ENCODE data around the gene KCTD14. TPM values are rescaled to one million over a fixed set of nuclear protein-coding genes. Genes with fewer than 3 reads are reported as not detected.

KCTD14 gene, protein sequence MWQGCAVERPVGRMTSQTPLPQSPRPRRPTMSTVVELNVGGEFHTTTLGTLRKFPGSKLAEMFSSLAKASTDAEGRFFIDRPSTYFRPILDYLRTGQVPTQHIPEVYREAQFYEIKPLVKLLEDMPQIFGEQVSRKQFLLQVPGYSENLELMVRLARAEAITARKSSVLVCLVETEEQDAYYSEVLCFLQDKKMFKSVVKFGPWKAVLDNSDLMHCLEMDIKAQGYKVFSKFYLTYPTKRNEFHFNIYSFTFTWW
- total RNA-seq: 5.5 and 7.9 TPM in 2 replicates

DNA sequence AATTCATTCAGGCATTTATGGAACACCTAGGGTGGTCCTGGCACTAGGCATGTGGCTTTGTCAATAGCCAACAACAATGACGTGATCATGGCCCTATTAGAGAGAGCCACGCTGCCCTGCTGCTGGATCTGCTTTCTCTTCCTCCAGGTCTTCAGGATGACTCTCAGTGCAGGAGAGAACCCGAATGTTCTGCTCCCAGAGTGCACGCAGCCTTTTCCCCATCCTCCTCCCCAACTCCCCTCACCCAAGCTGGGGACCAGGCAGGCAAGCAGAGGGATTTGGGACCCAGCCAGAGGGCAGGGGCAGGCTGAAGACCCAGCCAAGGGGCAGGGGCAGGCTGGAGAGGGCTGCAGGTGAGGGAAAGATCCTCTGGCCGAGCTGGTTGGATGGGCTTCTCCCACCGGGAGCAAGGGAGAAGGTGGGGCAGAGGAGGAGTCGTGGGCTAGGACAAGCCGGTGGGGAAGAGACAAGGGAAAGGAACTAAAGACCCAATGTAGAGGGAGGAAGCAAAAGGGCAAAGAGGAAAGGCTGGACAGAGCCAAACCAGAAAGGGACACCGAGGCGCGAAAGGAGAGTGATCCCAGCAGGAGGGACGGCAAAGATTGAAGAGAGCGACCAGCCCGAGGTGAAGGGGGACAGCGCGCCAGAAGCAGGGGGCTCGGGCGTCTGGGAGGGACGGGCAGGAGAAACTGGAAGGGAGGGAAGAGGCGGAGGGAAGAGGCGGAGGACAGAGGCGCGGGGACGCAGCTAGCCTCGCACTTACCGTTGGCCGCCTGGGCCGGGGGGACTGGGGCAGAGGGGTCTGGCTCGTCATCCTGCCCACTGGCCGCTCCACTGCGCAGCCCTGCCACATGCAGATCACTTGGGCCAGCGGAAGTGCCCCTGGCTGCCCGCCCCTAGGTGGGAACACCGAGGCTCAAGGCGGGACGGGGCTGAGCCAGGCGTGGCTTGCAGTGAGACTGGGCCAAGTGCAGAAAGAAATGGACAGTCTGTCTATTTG lies at the start of gene KCTD14:
KCTD14 (minus strand) TSS at position 880 of the 1,000 bp plus-strand sequence; CDS start at position 853, 27 bp downstream.

DNA sequence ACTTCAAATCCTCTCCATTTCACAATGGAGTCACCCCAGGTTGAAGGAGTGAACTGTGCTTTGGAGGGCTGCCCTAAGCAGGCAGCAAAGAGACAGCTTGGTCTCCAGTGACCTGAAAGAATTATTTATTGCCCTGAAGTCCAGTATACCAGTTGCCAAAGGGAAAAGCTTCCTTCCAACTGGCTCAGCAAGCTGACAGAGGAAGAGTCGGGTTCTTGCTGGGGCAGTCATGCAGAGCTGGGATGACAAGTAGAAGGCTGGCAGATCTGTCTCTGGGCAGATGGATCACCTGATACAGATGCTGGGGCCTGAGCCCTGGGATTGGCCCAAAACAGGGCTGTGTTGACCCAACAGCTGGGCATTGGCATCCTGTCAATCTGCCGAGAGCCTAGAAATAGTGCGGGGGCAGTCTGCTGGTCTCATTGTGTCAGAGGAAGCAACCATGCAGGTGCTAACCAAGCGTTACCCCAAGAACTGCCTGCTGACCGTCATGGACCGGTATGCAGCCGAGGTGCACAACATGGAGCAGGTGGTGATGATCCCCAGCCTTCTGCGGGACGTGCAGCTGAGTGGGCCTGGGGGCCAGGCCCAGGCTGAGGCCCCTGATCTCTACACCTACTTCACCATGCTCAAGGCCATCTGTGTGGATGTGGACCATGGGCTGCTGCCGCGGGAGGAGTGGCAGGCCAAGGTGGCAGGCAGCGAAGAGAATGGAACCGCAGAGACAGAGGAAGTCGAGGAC lies 40.5 kb upstream of the KCTD14 start, which contains the start of gene THRSP:
THRSP (plus strand) TSS at position 422 of the 742 bp plus-strand sequence; CDS start at position 443, 21 bp downstream.

DNA sequence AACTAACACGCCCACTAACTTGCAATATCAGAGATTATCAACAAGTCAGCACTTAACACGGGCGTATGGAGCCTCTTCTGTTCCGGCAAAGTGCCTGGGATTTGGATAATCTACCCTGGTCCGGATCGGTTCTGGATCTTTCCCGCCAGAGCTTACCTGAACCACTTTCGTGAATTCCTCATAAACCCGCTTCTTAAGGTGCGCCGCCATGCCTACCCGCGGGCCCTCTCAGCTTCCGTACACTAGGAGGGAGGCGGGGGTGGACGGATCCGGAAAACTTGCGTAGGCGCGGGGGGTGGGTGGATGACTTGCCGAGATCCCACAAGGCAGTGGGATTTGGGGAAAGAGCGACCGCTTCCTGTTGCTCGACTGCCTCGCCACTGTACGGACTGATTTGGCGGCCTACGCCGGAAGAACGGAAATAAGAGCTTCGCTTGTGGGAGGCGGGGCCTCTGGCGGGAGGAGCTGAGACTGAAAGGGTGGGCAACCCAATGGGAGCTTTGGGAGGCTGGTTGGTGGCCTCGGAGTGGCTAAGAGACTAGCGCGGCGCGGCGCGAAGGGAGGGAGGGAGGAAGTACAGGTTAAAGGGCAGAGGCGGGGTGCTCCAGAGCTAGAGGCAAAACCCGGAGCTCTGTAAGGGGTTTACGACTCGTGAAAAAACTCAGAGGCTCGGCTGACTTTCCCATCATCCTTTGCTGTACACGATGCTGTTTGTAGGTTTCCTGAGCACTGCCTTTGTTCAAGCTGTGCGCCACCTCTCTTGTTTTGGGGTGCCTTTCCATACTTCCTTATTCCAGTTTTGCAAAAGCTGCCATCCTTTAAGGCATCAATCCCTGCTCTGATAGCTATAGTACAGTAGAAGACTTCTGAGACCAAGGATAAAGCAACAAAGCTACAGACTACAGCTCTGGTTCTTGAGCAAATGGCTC lies 28.4 kb downstream of the KCTD14 start, which contains the start of gene INTS4:
INTS4 (minus strand) TSS at position 235 of the 929 bp plus-strand sequence; CDS start at position 210, 25 bp downstream.

Other genes with a start within 250 kb of the KCTD14 start
- 16.4 and 29.8 TPM in 2 replicates for gene RSF1, start 202.6 kb downstream of the KCTD14 start, total RNA-seq
- 10.4 and 21.6 TPM in 2 replicates for gene AAMDC, start 202.1 kb downstream of the KCTD14 start, total RNA-seq
- 39.3 and 43.9 TPM in 2 replicates for gene INTS4, start 28.6 kb downstream of the KCTD14 start, total RNA-seq
- not detected in 2 replicates for gene THRSP, start 40.6 kb upstream of the KCTD14 start, total RNA-seq
- gene NDUFC2, start 56.6 kb upstream of the KCTD14 start, total RNA-seq: 91.5 and 128 TPM in 2 replicates
- 26.7 and 46.5 TPM in 2 replicates for gene ALG8, start 116.3 kb upstream of the KCTD14 start, total RNA-seq
- gene KCTD21, start 165.3 kb upstream of the KCTD14 start, total RNA-seq: 10.2 and 15.3 TPM in 2 replicates
- gene USP35, start 165.6 kb upstream of the KCTD14 start, total RNA-seq: 9.5 and 11.8 TPM in 2 replicates

Measured in placental epithelial cell (primary cell).